ENCODE data around the gene ZIM2.

The ZIM2 gene

GRCh38 chr19:56848166-56848565 lies 7.6 kb upstream of the ZIM2 start:
- Histone ChIP-seq H3K27me3 (ENCODE audit: low read depth, low read length) (no peaks in the 10 kb centered on the region), H3K79me2 (ENCODE audit: low read length) (no peaks in the 10 kb centered on the region)

GRCh38 chr19:56842412-56842811 lies 1.9 kb upstream of the ZIM2 start:
- no peaks in the 10 kb centered on the region for H4K20me1 ChIP-seq (ENCODE audit: insufficient read depth, low read length)
- no peak overlapping the region for H3K27ac ChIP-seq (ENCODE audit: low read length)
- H3K27me3 ChIP-seq (ENCODE audit: low read depth, low read length) = no peaks in the 10 kb centered on the region
- TF ChIP-seq EZH2phosphoT487 (IDR thresholded peaks at IDR 0.05; ENCODE audit: low read depth) (no peak), CTCF (IDR thresholded peaks at IDR 0.05; ENCODE audit: low read depth, low read length) (no peak)
- H3K9ac ChIP-seq (ENCODE audit: low read length) = no peak overlapping the region
- H3K9me3 ChIP-seq (ENCODE audit: insufficient read depth, low read length) = peaks cover 6% of the 10 kb centered on the region; the same call in 1 of the 2 replicates
- H2AFZ ChIP-seq (ENCODE audit: low read depth, low read length) = no peak overlapping the region
- no peak overlapping the region for H3K4me3 ChIP-seq (ENCODE audit: low read length)
- H3K79me2 ChIP-seq (ENCODE audit: low read length) = no peaks in the 10 kb centered on the region
- H3K4me1 ChIP-seq (ENCODE audit: low read length) = no peaks in the 10 kb centered on the region
- no peaks in the 10 kb centered on the region for H3K36me3 ChIP-seq (replicated peaks; ENCODE audit: low read depth, low read length)
- H3K4me2 ChIP-seq (ENCODE audit: low read length) = no peak overlapping the region

More at GRCh38 chr19:56848166-56848565, 7.6 kb upstream of the ZIM2 start:
- Histone ChIP-seq H3K9ac (ENCODE audit: low read length) (no peak overlapping the region), H3K27ac (ENCODE audit: low read length) (no peak overlapping the region), H3K4me3 (ENCODE audit: low read length) (no peak overlapping the region), H3K36me3 (replicated peaks; ENCODE audit: low read depth, low read length) (no peaks in the 10 kb centered on the region), H3K4me2 (ENCODE audit: low read length) (no peak overlapping the region), H4K20me1 (ENCODE audit: insufficient read depth, low read length) (no peaks in the 10 kb centered on the region), H2AFZ (ENCODE audit: low read depth, low read length) (no peak overlapping the region), H3K9me3 (ENCODE audit: insufficient read depth, low read length) (no peaks in the 10 kb centered on the region), H3K4me1 (ENCODE audit: low read length) (no peaks in the 10 kb centered on the region)
- TF ChIP-seq CTCF (IDR thresholded peaks at IDR 0.05; ENCODE audit: low read depth, low read length) (no peak), EZH2phosphoT487 (IDR thresholded peaks at IDR 0.05; ENCODE audit: low read depth) (no peak)

- no peak overlapping the region for H3K4me2 ChIP-seq (ENCODE audit: low read length)
- H2AFZ ChIP-seq (ENCODE audit: low read depth, low read length) = no peak overlapping the region
- no peak overlapping the region for H3K27ac ChIP-seq (ENCODE audit: low read length)
- no peaks in the 10 kb centered on the region for H3K79me2 ChIP-seq (ENCODE audit: low read length)
- H3K4me3 ChIP-seq (ENCODE audit: low read length) = no peak overlapping the region
- no peak overlapping the region for H3K9ac ChIP-seq (ENCODE audit: low read length)
- H3K36me3 ChIP-seq (replicated peaks; ENCODE audit: low read depth, low read length) = no peaks in the 10 kb centered on the region
- no peaks in the 10 kb centered on the region for H3K27me3 ChIP-seq (ENCODE audit: low read depth, low read length)
- H3K9me3 ChIP-seq (ENCODE audit: insufficient read depth, low read length) = peaks cover 6% of the 10 kb centered on the region; the same call in 1 of the 2 replicates
- no peaks in the 10 kb centered on the region for H4K20me1 ChIP-seq (ENCODE audit: insufficient read depth, low read length)
- TF ChIP-seq EZH2phosphoT487 (IDR thresholded peaks at IDR 0.05; ENCODE audit: low read depth) (no peak), CTCF (IDR thresholded peaks at IDR 0.05; ENCODE audit: low read depth, low read length) (no peak)
- no peaks in the 10 kb centered on the region for H3K4me1 ChIP-seq (ENCODE audit: low read length)
Measured at GRCh38 chr19:56841193-56841543, 642 bp upstream of the ZIM2 start.

- Histone ChIP-seq H3K4me1 (ENCODE audit: low read length) (no peaks in the 10 kb centered on the region), H3K27ac (ENCODE audit: low read length) (no peak overlapping the region), H4K20me1 (ENCODE audit: insufficient read depth, low read length) (no peaks in the 10 kb centered on the region), H3K9me3 (ENCODE audit: insufficient read depth, low read length) (peaks cover 6% of the 10 kb centered on the region; the same call in 1 of the 2 replicates), H3K79me2 (ENCODE audit: low read length) (no peaks in the 10 kb centered on the region), H3K9ac (ENCODE audit: low read length) (no peak overlapping the region), H3K4me2 (ENCODE audit: low read length) (no peak overlapping the region), H3K27me3 (ENCODE audit: low read depth, low read length) (no peaks in the 10 kb centered on the region), H3K4me3 (ENCODE audit: low read length) (no peak overlapping the region), H3K36me3 (replicated peaks; ENCODE audit: low read depth, low read length) (no peaks in the 10 kb centered on the region), H2AFZ (ENCODE audit: low read depth, low read length) (no peak overlapping the region)
- TF ChIP-seq EZH2phosphoT487 (IDR thresholded peaks at IDR 0.05; ENCODE audit: low read depth) = no peak
- TF ChIP-seq CTCF (IDR thresholded peaks at IDR 0.05; ENCODE audit: low read depth, low read length) = no peak
Measured at GRCh38 chr19:56839652-56840450, 675 bp downstream of the ZIM2 start.
